Middle frontal gyrus (tissue), 1 donor: ENCODE data around the gene MIER1.
A peak's percentile ranks its signal among the peaks of the same experiment; 100 is the strongest.
"Not testable (repeated sequence)": the region's sequence is repeated elsewhere in the genome, so short reads cannot be mapped to it uniquely, and the experiment has no call there.

Source experiments
- DNase-seq: peaks from one replicate; pipeline ENCODE4 v3.0.0-alpha.2; 2015; ENCODE audit warnings: low spot score; ENCODE audit errors: extremely low spot score

Gene MIER1

DNA sequence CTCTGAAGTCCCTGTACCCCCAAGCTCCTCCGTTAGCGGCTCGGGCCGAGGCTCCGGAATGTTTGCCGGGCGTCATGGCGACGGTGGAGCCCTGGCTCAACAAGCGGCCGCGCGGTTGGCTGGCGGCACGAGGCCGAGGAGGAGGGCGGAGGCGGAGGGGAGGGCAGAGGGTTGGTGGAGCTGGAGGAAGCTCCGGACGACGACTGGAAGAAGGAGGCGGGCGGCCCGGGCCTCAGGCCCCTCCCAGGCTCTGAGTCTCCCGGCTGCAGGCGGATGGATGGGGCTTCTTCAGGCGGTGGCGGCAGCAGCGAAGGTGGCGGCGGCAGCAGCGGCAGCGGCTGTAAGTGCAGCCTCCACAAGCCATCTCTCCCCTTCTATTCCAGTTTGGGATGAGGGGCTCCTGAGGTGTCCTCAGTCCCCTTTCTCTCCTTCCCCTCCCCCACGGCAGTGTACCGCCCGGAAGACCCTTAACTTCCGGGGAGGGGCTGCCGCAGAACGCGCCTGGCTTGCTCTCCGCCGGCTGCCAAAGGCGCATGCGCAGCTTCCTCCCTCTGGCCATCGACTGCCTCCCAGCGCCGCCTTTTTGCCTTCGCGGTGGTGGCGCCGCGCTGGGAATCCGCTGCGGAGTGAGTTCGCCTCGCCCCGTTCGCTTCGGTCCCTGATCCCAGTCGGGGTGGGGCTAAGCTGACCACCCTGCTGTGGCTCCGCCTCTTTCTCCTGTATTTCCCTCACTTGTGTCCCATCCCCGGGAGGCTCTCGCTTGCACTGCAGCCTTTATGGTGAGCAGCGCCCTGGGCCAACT is at the start of gene MIER1, which contains the start of gene DNAI4:
Gene MIER1, plus strand, starts transcription at position 235 of the 802 bp plus-strand sequence. Its CDS starts 39 bp downstream, at position 274.
Gene DNAI4, minus strand, starts transcription at position 101 of the 802 bp plus-strand sequence. Its CDS starts 25 bp downstream, at position 76.
- DNase-seq, result peak; percentile 95

DNA sequence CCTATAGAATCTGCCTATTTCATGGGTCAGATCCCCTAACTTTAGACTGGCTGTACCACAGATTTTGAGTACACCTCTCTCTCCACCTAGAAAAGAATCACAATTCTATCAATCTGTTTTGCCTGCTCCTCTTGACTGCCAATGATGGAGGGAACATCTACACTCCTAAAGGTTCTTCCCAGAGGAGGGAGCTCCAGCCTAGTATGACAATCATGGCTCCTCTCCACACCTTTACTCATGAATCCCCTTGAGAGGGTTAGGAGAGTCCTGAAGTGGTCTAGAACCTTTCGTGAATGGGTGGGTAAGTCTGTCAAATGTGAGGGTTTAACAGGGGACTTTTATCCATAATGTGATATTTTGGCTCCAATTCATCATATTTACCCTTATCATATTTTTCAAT is 48.1 kb upstream of the MIER1 start:
- no peak for DNase-seq

- no peak for DNase-seq
These were observed 35.8 kb upstream of the MIER1 start for GRCh38 chr1:66889030-66889429.

DNA sequence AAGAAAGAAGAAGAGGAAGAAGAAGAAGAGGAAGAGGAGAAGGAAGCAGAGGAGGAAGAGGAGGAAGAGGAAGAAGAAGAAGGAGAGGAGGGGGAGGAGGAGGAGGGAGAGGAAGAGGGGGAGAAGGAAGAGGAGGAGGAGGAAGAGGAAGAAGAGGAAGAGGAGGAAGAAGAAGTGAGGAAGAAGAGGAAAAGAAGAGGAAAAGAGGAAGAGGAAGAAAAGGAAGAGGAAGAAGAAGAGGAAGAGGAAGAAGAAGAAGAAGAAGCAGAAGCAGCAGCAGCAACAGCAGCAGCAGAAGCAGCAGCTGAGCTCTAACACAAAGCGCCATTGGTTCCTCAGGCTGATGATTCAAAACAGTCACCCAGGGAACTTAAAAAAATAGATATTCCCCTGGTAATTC is 34.2 kb upstream of the MIER1 start:
- no peak for DNase-seq

DNA sequence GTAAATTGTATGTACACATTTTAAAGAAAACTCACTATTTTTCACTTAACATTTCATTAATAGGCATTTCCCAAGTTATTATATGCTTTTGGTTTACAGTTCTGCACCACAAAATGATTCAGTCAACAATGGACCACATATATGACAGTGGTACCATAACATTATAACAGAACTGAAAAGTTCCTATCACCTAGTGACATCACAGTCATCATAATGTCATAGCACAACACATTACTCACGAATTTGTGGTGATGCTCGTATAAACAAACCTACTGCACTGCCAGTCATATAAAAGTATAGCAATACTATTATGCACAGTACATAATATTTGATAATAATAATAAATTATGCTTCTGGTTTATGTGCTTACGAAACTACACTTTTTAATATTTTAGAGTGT is 31.1 kb upstream of the MIER1 start:
- no peak for DNase-seq

DNA sequence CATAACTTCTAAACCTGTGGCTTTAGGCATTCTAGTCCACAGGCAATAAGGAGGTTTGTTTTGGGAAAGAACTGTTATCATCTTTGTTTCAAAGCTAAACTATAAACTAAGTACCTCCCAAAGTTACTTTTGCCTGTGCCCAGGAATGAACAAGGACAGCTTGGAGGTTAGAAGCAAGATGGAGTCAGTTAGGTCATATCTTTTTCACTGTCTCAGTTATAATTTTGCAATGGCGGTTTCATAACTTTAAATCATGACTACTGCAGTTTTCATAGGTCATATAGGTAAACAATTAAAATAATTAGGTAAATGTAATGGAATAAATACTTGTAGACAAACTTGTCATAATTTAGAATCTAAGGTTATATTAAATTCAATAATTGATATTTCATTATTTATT is 9.6 kb upstream of the MIER1 start:
- DNase-seq, result not testable (repeated sequence)

DNA sequence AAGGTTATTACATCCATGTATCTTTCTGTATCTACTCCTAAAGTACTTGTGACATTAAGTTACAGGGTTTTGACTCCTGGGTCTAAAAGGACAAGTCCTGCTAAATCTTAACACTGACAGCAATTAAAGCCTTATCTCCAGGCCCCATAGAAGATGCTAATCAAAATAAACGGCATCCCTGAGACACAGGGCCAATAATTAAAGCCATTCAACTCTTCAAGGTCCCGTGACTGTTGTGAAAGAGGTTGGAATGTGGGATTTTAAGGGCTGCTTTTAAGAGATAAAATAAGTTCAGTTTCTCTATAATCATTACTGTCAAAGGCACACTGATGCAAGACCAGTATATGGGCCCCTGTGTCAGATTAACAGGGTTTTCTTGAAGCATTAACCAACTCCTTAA is 8.5 kb upstream of the MIER1 start:
- DNase-seq, result no peak

- no peak for DNase-seq
These were observed 7.3 kb upstream of the MIER1 start for GRCh38 chr1:66917476-66917875.

- no peak for DNase-seq
These were observed 5.7 kb upstream of the MIER1 start for GRCh38 chr1:66919063-66919462.

DNA sequence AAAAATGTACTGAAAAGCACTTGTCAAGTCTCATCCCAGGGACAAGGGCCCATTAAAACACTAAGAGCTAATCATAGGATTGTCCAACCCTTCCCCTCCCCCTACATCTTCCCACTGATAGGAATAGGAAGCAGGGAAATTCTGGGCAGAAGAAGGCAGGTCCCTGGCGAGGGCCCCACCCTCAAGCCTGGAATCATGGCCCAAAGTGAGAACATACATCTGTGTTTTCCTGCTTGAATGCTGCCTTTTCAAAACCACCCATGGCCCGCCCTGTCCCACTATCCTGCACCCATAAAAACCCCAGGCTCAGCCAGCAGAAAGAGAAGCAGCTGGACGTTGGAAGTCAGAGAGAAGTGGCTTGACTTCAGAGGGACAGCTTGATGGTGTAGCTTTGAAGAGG is 5.0 kb upstream of the MIER1 start:
- DNase-seq, result no peak

DNA sequence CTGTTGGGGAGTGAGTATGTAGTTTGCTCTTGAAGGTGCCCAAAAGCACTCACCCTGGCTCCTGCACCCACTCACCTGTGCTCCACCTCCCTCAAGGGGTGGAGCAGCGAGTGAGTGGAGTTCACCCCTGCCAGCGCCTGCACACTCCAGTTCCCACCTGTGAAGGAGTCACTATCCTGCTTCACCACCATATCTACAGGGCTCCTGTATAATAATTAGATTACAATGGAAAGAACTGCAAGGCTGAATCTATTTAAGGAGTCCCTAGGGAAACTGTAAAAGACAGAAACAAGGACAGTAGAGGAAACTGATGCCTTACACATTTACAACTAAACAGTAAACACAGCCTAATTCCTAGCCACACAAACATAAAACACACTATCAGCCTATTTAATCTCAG is 4.2 kb upstream of the MIER1 start:
- DNase-seq, result no peak

DNA sequence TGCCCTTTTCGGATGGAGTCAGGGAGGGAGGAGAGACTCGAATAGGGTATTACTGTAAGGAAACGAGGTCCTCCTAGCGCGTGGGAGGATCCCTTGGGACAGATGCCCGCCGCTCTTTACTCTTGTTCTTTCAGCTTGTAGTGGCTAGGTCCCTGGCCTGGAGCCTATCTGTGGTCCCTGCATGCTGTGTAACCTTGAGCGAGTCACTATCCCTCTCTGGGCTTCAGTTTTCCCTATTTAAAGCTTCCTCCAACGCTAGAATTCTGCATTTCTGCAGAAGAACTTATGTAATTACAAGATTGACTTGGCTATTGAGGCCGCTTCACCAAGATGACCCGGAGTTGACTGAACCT is 744 bp downstream of the MIER1 start:
- no peak for DNase-seq

DNA sequence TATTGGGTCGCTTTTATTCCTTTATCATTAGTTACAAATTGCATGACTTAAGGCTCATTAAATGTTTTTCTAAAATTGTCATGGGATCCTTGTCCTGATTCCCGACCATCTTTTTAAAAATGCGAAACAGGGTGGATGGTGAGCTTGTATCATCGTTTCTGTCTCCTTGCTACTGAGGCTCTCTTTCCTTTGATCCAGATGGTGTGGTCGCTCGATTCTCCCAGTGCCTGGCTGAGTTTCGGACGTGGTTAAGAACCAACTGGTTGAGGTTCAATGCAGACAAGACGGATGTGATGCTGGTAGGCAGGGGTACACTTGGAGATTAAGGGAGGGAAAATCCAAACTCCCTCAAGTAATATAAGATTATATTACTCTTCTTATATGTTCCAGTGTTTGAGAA is 1.2 kb downstream of the MIER1 start:
- DNase-seq, result no peak

- no peak for DNase-seq
These were observed 2.7 kb downstream of the MIER1 start for GRCh38 chr1:66927528-66927927.

GRCh38 chr1:66929146-66929688 is 4.4 kb downstream of the MIER1 start:
- DNase-seq, result no peak

DNA sequence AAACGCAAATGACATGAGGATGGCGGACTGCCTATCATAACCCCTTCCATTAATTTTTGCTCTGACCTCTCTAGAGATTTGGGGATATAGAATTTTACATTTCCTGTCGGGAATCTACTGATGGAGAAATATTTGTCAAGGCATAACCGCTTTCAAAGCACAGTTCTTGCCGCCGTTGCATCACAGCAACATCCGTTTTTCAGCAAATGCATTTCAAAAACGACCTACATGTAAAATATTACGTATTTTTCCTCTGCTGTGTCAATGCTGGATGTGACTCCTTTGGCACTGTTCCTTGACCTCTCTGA is 4.9 kb downstream of the MIER1 start:
- DNase-seq, result no peak

DNA sequence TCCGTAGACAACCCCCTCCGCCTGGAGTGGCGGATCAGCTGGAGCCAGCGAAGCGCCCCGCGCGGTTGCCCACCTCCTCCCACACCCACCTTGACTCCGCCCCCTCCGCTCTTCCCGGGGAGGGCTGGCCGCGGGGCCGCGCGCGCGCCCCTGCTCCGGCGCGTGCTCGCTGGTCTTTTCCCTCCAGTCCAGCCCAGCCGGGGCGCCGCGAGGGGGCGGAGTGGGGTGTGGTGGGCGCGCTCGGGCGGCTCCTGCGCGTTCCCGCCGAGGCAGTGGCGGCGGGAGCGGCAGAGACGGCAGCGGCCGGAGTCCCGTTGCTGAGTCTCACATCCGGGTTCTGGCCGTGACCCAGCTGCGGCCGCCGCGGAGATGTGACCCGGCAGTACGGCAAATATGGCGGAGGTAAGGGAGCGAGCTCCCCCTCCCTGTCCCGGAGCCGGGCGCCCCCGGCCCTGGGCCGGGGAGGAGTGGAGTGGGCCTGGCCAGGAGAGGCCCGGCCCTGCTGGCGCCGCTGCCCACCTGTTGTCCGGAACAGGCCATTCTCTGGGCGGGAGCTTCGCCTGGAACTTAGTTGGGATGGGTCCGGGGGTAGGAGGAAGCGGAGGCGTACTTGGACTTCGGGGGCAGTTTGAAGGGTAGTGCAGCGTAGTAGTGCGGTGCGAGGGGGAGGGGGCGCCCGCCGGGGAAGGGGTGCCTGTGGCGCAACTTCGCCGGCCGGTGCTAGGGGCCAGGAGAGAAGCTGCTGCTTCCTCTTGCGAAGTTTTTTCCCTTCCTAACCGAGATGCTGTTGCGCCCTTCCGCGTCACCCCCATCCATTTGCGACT is 5.4 kb downstream of the MIER1 start:
- DNase-seq, result peak; percentile 90

DNA sequence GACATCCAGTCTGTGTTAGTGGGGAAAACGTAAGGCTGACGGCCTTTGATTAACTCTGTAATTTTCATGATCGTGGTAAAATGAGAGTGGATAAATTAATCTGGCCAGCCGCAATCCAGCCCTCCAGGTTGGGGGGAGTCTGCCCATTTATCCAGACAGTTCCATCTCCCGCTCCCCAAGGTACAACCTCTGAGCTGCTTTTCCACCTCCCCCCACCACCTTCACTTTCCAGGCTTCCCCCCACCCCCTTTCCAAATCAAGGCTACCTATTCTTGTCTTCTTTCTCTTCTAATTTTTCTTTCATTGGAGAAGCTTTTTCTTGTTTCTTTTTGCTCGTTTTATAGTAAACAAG is 6.0 kb downstream of the MIER1 start:
- DNase-seq, result no peak

- DNase-seq, result no peak
These were observed 6.8 kb downstream of the MIER1 start for GRCh38 chr1:66931590-66931989.

GRCh38 chr1:66932291-66932690 is 7.5 kb downstream of the MIER1 start:
- DNase-seq, result no peak

GRCh38 chr1:66933887-66934700 is 9.3 kb downstream of the MIER1 start:
- no peak for DNase-seq
